Kasumi-1 (cell line): ENCODE results near the gene TAF3.

Source experiments
- DNase-seq, 2 experiments: peaks; one replicate each; lab custom pipeline; 2025; lab: John Stamatoyannopoulos, UW

Gene TAF3

GRCh38 chr10:7933262-7933661 lies 115.0 kb downstream of the TAF3 start:
- DNase-seq, result no peak

DNA sequence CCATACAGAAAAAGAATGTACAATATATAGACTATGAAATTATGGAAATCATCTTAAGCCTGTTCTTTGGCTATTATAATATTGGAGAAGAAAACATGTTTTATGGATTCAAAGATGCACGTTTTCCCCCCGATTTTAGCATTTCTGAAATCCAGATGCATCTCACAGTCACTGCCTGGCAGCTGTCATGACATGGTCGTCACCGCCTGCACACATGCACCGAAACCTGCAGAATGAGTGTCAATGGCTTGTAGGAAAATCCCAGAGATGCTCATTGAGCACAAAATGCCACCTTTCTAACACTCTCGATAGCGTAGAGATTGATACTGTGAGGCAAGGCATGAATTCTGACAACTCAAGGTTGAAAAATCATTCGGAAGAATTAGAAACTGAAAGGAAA lies 115.5 kb downstream of the TAF3 start:
- no peak for DNase-seq

DNA sequence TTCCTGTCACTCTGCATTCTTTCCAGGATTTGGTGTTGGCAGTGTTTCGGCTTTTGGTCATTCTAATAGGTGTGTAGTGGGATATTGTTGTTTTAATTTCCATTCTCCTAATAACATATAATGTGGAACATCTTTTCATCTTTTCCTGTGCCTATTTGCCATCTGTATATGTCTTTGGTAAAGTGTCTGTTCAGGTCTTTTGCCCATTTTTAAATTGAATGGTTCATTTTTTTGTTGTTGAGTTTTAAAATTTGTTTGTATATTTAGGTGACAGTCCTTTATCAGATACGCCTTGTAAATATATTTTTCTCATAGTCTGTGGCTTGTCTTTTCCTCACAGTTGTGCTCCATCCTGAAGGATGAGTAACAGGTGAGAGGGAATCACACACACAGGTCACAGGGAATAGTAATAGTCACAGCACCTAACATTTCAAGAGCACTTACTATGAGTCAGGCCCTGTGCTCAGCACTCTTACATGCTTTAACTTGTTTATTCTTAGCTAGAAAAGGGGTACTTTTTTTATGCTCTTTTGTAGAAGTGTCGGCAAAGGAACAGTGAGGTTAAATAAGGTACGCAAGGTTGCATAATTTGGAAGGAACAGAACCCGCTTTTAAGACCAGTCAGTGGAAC lies 119.1 kb downstream of the TAF3 start:
- no peak for DNase-seq

- DNase-seq, result no peak
These were observed 123.3 kb downstream of the TAF3 start for GRCh38 chr10:7941576-7941975.

DNA sequence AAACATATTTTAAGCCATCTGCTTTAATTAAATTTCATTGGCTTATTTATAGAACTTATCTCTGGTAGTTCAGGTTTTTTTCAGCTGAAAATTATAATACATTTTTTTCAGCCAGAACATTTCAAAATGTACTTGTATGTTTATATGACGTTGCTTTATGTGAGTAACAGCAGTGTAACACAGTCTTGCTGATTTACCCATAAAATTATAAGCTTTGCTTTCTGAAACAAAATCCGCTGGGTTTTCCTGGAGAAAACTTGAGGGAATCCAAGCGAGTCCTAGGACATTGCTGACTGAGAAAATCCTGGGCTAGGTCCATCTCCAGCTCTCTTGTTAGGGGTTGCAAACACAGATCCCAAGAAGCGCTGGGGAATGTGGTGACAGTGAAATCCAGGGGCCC lies 124.0 kb downstream of the TAF3 start:
- DNase-seq, result no peak

DNA sequence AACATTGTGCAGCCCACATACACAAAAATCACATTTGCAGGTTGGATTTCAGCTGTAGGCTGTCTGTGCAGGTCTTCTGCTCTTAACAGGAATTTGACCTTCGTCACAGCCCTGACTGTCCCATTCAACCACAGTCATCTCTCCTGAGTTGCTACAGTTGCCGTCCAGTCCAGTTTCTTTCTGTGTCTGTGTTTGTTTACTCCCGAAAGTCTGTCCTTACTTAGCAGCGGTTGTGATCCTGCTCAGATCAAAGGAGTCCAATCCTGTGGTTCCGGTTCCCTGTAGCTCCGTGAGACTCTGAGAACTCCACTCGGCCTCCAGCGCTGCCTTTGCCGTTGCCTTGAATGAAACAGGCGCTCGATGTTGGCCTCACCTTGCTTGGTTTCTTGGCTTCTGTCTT lies 124.6 kb downstream of the TAF3 start:
- no peak for DNase-seq

GRCh38 chr10:7944215-7944480 lies 125.8 kb downstream of the TAF3 start:
- DNase-seq, result no peak

DNA sequence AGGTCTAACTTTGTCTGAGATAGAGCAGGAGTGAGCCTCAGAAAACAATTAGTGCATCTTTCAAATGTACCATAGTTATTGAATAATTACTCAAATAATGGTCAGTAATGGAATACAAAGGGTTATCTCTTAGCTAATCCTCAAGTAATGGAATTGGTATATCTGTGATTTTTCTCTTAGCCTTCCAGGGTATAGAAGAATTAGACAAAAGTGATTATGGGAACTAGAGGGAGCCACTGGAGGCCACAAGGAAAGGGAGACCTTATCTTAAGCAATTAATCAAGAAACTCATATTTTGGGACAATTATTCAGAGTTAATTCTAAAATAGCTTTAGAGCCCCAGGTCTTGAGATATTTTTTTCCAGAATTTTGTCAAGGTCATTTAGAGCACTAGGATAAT lies 126.2 kb downstream of the TAF3 start:
- DNase-seq, result no peak

GRCh38 chr10:7945034-7945433 lies 126.7 kb downstream of the TAF3 start:
- DNase-seq, result no peak

- no peak for DNase-seq
These were observed 127.3 kb downstream of the TAF3 start for GRCh38 chr10:7945469-7946187.

DNA sequence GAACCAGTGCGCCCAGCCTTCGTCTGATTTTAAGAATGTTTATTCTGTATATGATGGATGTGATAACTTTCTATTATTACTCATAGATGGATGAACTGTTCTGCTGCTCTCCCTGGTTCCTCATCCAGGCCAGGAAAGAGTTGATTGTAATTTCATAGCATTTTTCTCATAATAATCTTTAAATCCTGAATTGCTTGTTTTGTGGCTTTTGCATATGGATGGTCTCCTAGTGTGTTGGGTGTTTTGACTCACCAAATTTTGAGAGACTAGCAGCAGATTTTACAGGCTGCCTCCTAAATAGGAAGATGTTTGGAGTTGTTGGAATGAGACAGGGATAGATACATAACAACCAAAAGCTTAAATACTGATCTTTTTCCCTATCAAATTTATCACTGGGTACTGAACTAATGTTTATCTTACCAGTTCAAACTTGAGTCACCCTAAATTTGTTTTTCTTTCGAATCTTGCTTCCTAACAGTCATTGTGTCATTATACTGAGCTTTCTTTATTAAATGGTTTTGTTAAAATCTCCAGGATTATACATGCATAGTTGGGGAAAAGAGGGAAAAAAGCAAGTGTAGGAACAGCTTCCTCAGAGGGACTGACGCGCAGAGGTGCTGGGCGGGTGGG lies 130.2 kb downstream of the TAF3 start:
- DNase-seq, result no peak

GRCh38 chr10:7950981-7951847 lies 132.9 kb downstream of the TAF3 start:
- DNase-seq, result no peak

DNA sequence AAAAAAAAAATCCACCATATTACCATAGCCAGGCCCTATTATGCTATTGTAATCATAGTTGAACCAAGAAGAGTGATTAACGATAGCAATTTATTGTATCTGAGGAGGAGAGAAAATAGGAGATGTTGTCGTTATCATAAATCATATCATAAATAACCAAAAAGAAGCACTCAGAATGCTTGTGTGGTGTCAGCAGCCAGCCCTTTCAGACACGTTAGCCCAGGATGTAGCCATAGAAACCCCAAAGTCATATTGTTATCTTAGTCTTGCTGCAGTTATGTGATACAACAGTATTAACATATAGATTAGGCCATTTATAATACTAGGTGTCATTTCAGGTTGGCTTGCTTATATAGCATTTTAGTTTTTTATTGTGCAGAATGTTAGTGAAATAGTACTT lies 134.0 kb downstream of the TAF3 start:
- no peak for DNase-seq

- no peak for DNase-seq
These were observed 135.1 kb downstream of the TAF3 start for GRCh38 chr10:7953447-7953846.

DNA sequence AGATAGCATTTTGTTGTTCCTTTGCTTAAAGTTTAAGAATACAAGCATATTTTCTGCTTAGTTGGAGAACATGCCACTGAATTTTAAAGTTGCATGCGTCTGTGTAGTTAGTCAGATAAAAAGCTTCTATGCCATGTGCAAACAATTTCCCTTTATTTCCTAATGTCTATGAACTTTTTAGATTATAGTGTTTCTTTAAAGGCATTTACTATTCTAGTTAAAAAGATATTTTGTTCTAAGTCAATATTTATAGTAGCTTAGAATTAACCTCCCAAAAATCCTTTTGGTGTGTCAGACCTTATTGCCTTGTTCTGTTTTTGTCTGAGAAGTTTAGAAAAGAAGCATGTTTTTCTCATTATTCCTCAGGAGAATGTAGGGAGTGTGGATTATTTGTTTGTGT lies 137.1 kb downstream of the TAF3 start:
- no peak for DNase-seq

DNA sequence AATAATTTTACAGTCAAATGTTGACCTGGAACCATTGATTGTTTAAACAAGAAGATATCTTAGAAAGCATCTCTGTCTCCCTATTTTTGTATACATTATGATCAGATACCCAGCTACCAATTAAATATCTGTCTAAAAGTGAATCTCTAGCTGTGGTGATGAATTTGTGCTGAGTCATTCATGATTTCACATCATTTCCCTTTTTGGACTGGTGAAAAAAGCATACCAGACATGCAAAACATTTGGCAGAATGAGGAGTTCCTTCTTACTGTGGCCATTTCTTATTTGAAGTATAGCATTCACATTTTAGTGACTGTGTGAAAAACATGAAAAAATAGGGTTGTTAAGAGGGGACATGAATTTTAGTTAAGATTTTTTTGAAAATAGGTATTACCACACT lies 138.2 kb downstream of the TAF3 start:
- peak; percentile 81 to 88 for DNase-seq

DNA sequence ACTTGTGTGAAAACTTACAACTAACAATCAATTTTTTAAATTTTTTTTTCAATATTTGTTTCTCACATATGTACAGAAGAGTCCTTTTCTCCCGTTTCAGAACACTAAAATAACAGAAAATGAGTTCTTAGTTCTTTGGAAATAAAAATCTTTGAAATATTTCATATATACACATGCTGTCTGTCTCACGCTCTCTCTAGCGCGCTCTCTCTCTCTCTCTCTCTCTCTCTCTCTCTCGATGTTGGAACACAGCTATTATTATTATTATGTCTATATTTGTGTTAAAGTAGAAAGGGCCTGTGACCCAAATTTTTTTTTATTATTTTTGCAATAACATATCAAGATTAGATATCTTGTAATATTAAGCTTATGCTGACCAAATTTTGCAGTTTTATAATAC lies 139.3 kb downstream of the TAF3 start:
- no peak for DNase-seq

GRCh38 chr10:7958442-7958841 lies 140.1 kb downstream of the TAF3 start:
- DNase-seq, result no peak

DNA sequence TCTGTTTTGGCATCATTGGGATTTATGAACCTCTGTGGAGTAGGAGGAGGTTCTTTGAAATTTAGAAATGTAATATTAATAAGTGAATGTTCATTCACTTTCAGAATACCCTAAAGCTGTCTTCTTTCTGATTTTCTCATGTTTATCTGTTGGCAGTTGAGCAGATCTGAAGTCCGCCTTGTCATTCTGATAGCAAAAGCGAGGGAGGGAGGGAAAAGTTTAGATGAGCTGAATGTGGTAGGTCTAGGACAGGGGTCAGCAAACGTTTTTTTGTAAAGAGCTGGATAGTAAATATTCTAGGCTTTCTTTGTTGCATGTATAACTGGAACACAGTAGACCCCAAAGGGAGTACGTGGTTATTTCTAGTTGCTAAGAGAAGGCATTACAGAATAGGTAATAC lies 141.8 kb downstream of the TAF3 start:
- DNase-seq, result no peak

- DNase-seq, result no peak
These were observed 144.3 kb downstream of the TAF3 start for GRCh38 chr10:7962592-7962991.

DNA sequence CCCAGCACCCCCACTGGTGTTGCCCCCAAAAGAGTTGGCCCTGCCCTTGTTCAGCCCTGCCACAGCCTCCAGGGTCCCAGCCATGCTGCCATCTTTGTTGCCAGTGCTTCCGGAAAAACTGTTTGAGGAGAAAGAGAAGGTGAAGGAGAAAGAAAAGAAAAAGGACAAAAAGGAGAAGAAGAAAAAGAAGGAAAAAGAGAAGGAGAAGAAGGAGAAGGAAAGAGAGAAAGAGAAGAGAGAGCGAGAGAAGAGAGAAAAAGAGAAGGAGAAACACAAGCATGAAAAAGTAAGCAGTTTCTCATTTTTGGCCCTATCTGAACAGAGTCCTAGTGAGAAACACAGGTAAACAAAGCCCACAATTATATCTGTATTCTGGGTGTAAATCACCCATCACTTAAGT lies 147.2 kb downstream of the TAF3 start:
- DNase-seq, result no peak

GRCh38 chr10:7967035-7967434 lies 148.7 kb downstream of the TAF3 start:
- DNase-seq, result no peak
